Activated T-helper 1 cell treated with Interleukin-2 at 50 U/mL for 16 hours (primary cell): ENCODE data around the gene GABRB2.
"Not testable (repeated sequence)": the region's sequence is repeated elsewhere in the genome, so short reads cannot be mapped to it uniquely, and the experiment has no call there.

Experiments
- DNase-seq: peaks from one replicate; pipeline ENCODE4 v3.0.0-alpha.2; 2020; ENCODE audit warnings: low read depth

GABRB2 gene

GRCh38 chr5:161546470-161547301 lies at the start of gene GABRB2:
Gene GABRB2 (minus strand): TSS chr5:161546725. CDS start chr5:161546643, 82 bp downstream.
- DNase-seq, result no peak

- DNase-seq, result no peak
Observed at GRCh38 chr5:161585798-161586197, 39.3 kb upstream of the GABRB2 start.

DNA sequence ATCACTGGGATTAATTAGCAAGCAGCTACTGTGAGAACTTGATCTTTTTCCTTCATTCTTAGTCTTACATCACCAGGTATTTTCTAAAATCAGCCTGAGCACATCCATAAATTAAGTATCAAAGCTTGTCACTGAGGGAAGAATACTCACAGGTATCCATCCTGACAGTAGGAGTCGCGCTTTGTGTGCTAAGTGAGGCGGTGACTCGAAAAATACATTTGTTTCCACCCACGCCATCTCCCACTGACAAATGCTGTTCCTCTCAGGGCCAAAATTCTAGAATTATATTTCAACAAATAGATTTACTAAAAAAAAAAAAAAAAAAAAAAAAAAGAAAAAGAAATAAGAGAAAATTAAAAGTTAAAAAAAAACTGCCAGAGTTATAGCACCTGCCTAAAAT lies 34.1 kb upstream of the GABRB2 start:
- DNase-seq, result no peak

- no peak for DNase-seq
Observed at GRCh38 chr5:161572914-161573313, 26.4 kb upstream of the GABRB2 start.

- DNase-seq, result no peak
Observed at GRCh38 chr5:161566081-161566480, 19.6 kb upstream of the GABRB2 start.

GRCh38 chr5:161562446-161562845 lies 15.9 kb upstream of the GABRB2 start:
- DNase-seq, result no peak

- DNase-seq, result no peak
Observed at GRCh38 chr5:161549106-161549505, 2.6 kb upstream of the GABRB2 start.

GRCh38 chr5:161548487-161549094 lies 2.1 kb upstream of the GABRB2 start:
- DNase-seq, result no peak

GRCh38 chr5:161547738-161548486 lies 1.4 kb upstream of the GABRB2 start:
- no peak for DNase-seq

GRCh38 chr5:161547406-161547737 lies 847 bp upstream of the GABRB2 start:
- no peak for DNase-seq

GRCh38 chr5:161546095-161546469 lies 443 bp downstream of the GABRB2 start:
- DNase-seq, result no peak

DNA sequence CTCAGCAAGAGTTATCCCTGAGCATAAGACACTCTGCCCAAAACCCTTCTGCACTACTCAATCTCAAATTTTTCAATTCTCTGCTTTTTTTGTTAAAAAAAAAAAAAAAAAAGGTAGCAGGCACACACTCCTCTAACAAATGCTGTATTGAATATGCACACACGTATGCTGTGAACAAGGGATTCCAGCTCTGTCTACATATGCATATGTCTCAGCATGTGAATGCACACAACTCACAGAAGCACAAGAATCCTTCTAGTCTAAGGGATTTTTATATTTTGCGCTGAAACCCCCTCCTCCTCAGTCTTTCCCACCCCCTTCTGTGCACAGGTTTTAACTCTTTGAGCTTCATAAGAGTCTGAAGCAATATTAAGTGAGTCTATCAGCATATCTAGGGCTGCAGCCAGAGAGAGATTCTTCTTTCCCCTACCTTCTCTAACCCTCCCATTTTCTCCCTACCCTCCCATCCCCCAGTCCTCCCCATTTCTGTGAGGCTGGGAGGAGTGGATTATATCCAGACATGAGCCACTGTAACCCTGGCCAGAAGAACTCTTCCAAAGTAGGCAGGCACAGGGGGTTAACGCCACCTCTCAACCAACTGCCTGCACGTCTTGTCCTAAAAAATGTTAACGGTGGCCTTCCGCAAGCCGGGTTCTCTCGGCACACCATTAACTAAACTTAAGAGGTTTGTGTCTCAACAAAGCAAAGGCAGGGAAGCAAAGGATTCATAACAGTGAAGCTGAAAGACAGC lies 1.0 kb downstream of the GABRB2 start:
- no peak for DNase-seq

GRCh38 chr5:161544350-161544765 lies 2.2 kb downstream of the GABRB2 start:
- DNase-seq, result no peak

- no peak for DNase-seq
Observed at GRCh38 chr5:161539016-161539415, 7.5 kb downstream of the GABRB2 start.

DNA sequence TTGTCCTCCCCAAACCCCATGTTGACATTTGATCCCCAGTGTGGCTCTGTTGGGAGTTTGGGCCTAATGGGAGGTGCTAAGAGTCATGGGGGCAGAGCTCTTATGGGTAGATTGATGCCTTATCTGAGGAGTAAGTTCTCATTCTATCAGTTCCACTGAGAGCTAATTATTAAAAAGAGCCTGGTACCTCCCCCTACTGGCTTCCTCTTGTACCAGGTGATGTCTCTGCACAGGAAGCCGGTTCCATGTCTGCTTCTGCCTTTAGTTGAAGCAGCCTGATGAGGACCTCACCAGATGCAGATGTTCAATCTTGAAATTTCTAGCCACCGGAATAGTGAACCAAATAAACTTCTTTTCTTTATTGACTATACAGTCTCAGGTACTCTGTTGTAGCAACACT lies 10.8 kb downstream of the GABRB2 start:
- no peak for DNase-seq

- DNase-seq, result no peak
Observed at GRCh38 chr5:161530700-161531099, 15.8 kb downstream of the GABRB2 start.

DNA sequence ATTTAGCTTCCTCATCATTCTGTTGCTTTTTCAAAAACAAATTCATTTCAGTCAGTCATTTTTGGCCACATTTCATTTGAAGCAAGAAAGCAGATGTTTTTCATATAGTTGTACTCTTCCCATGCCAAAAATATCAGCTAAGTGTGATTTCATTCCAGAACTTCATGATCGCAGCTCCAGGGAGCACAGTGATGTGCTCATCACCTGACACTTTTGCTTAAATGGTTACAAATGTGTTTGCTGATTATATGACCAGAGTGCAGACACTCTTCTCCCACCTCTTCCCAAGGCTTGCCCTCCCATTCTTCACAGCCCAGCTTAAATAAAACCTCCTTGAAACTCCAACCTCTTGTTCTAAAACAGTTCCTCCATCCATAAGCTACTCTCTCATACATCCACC lies 32.6 kb downstream of the GABRB2 start:
- DNase-seq, result no peak

GRCh38 chr5:161507591-161507990 lies 38.9 kb downstream of the GABRB2 start:
- DNase-seq, result no peak

- not testable (repeated sequence) for DNase-seq
Observed at GRCh38 chr5:161505160-161505559, 41.4 kb downstream of the GABRB2 start.

DNA sequence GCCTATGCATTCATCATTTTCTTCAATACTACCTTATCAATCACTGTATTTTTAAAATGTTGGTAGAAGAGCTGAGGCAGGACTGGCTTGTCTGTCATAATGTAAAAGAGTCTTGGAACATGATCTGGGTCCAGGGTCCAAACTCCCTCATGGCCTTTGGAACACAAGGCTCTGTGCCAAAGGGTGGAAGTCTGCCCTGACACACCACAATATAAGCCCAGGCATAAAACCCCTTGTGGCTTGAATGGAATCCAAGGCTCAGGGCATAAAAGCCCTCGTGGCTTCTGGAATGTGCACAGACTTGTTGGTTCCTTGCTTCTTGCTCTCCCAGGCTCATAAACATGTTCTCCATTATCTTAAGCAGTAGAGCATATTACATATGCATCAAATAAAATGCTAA lies 48.0 kb downstream of the GABRB2 start:
- no peak for DNase-seq

DNA sequence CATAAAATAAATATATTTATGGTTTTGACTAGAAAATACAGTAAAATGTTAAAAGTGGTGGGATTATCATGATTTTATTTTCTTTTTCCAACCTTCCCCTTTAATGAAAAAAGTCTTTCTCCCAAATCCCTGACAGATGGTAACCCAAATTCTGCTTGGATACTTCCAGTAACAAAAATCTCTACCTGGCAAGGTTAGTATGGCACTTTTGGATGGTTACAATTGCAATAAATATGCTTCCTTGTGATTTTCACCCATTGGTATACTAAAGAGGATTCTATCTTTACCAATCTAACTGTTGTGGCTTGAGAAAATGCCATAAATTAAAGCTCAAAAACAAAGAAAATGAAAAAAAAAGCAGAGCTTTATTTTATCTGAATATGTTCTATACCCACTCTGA lies 62.8 kb downstream of the GABRB2 start:
- no peak for DNase-seq

DNA sequence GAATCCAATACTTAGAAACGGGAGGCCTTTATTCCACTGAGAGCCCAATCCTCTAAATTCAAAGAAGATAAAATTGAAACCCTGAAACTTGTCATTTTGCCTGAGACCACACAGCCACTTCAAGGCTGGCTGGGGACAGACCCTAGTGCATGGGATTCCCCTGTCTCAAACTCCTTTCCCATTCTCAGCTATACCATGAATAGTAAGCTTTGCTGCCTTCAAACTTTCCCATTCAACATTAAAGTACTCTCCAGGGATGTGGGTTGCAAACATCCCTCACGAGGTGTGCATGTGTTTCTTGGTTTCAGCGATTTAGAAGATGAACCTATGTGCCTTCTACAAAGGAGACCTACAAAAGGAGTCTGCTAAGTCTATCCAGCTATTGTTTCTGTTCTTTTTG lies 64.6 kb downstream of the GABRB2 start:
- DNase-seq, result no peak
